Limb (tissue), 2 donors: ENCODE results near the gene TENM3.
A peak's percentile ranks its signal among the peaks of the same experiment; 100 is the strongest.

Source experiments
- DNase-seq, 2 donors: peaks; one replicate each; pipeline ENCODE4 v3.0.0-alpha.2; 2016; ENCODE audit errors: extremely low spot score in 2 of 2

TENM3 gene

GRCh38 chr4:182286035-182286434 lies 42.8 kb downstream of the TENM3 start:
- DNase-seq, result no peak

GRCh38 chr4:182286931-182287330 lies 43.7 kb downstream of the TENM3 start:
- DNase-seq, result no peak

- no peak for DNase-seq
Measured at GRCh38 chr4:182288534-182288933, 45.3 kb downstream of the TENM3 start.

- DNase-seq, result no peak
Measured at GRCh38 chr4:182289809-182290208, 46.6 kb downstream of the TENM3 start.

GRCh38 chr4:182291175-182291574 lies 48.0 kb downstream of the TENM3 start:
- DNase-seq, result no peak

GRCh38 chr4:182291597-182292270 lies 48.5 kb downstream of the TENM3 start:
- no peak for DNase-seq

GRCh38 chr4:182292612-182293011 lies 49.4 kb downstream of the TENM3 start:
- DNase-seq, result no peak

- DNase-seq, result no peak
Measured at GRCh38 chr4:182293691-182294255, 50.6 kb downstream of the TENM3 start.

GRCh38 chr4:182294451-182294850 lies 51.2 kb downstream of the TENM3 start:
- DNase-seq, result no peak

- DNase-seq, result no peak
Measured at GRCh38 chr4:182297659-182298058, 54.5 kb downstream of the TENM3 start.

GRCh38 chr4:182301736-182302135 lies 58.5 kb downstream of the TENM3 start:
- DNase-seq, result no peak

- DNase-seq, result no peak
Measured at GRCh38 chr4:182303847-182304246, 60.6 kb downstream of the TENM3 start.

- DNase-seq, result no peak
Measured at GRCh38 chr4:182306792-182307507, 63.7 kb downstream of the TENM3 start.

- peak in 1 of 2 donors; percentile 51 for DNase-seq
Measured at GRCh38 chr4:182307746-182308145, 64.5 kb downstream of the TENM3 start.

- DNase-seq, result no peak
Measured at GRCh38 chr4:182309877-182310276, 66.7 kb downstream of the TENM3 start.

GRCh38 chr4:182310316-182310715 lies 67.1 kb downstream of the TENM3 start:
- no peak for DNase-seq

GRCh38 chr4:182310962-182311361 lies 67.8 kb downstream of the TENM3 start:
- DNase-seq, result no peak

- no peak for DNase-seq
Measured at GRCh38 chr4:182314537-182314936, 71.3 kb downstream of the TENM3 start.

- no peak for DNase-seq
Measured at GRCh38 chr4:182318256-182318655, 75.1 kb downstream of the TENM3 start.

GRCh38 chr4:182320092-182320491 lies 76.9 kb downstream of the TENM3 start:
- no peak for DNase-seq

- no peak for DNase-seq
Measured at GRCh38 chr4:182320580-182320979, 77.4 kb downstream of the TENM3 start.

GRCh38 chr4:182324282-182324681 lies 81.1 kb downstream of the TENM3 start:
- no peak for DNase-seq

GRCh38 chr4:182325397-182325796 lies 82.2 kb downstream of the TENM3 start:
- no peak for DNase-seq
